CD4-positive, alpha-beta T cell treated with Interferon gamma for 1 hour (primary cell): ENCODE measurements around the gene CHN2.

Experiments
- DNase-seq: peaks from one replicate; pipeline ENCODE4 v3.0.0-alpha.2; 2020

The CHN2 gene

GRCh38 chr7:29194594-29195427 lies at the start of gene CHN2:
Gene CHN2 (plus strand): TSS chr7:29194775.
- peak; percentile 59 for DNase-seq

- DNase-seq, result no peak
These were observed 49.0 kb upstream of the CHN2 start for GRCh38 chr7:29145553-29146056.

- peak; percentile 46 for DNase-seq
These were observed 48.4 kb upstream of the CHN2 start, which contains the start of gene CPVL for GRCh38 chr7:29146057-29146706. Gene CPVL (minus strand): TSS chr7:29146537. CDS start chr7:29121061, 25,476 bp downstream.

- no peak for DNase-seq
These were observed 47.5 kb upstream of the CHN2 start for GRCh38 chr7:29146888-29147609.

GRCh38 chr7:29147821-29148220 lies 46.8 kb upstream of the CHN2 start:
- no peak for DNase-seq

- DNase-seq, result no peak
These were observed 45.5 kb upstream of the CHN2 start for GRCh38 chr7:29149036-29149435.

- DNase-seq, result no peak
These were observed 43.7 kb upstream of the CHN2 start for GRCh38 chr7:29150856-29151255.

GRCh38 chr7:29154076-29154475 lies 40.5 kb upstream of the CHN2 start:
- no peak for DNase-seq

GRCh38 chr7:29156907-29157452 lies 37.6 kb upstream of the CHN2 start:
- no peak for DNase-seq

- no peak for DNase-seq
These were observed 35.7 kb upstream of the CHN2 start for GRCh38 chr7:29158795-29159423.

- DNase-seq, result no peak
These were observed 34.5 kb upstream of the CHN2 start for GRCh38 chr7:29160080-29160479.

- DNase-seq, result no peak
These were observed 33.3 kb upstream of the CHN2 start for GRCh38 chr7:29161231-29161630.

GRCh38 chr7:29162577-29162976 lies 32.0 kb upstream of the CHN2 start:
- no peak for DNase-seq

- DNase-seq, result no peak
These were observed 30.7 kb upstream of the CHN2 start for GRCh38 chr7:29163854-29164253.

GRCh38 chr7:29167721-29168120 lies 26.9 kb upstream of the CHN2 start:
- no peak for DNase-seq

GRCh38 chr7:29170781-29171180 lies 23.8 kb upstream of the CHN2 start:
- DNase-seq, result no peak

- no peak for DNase-seq
These were observed 21.1 kb upstream of the CHN2 start for GRCh38 chr7:29173458-29173857.

GRCh38 chr7:29177963-29178600 lies 16.5 kb upstream of the CHN2 start:
- DNase-seq, result peak; percentile 60

GRCh38 chr7:29179115-29179514 lies 15.5 kb upstream of the CHN2 start:
- DNase-seq, result no peak

GRCh38 chr7:29184599-29184998 lies 10.0 kb upstream of the CHN2 start:
- no peak for DNase-seq

GRCh38 chr7:29185613-29186012 lies 9.0 kb upstream of the CHN2 start:
- no peak for DNase-seq

GRCh38 chr7:29189743-29190201 lies 4.8 kb upstream of the CHN2 start:
- peak; percentile 43 for DNase-seq
